HG03354 (cell line): ENCODE results near the gene CNOT11.
A peak's percentile ranks its signal among the peaks of the same experiment; 100 is the strongest.
"Not testable (repeated sequence)": the region's sequence is repeated elsewhere in the genome, so short reads cannot be mapped to it uniquely, and the experiment has no call there.

Experiments used
- ATAC-seq: cut with Tn5 transposase; IDR thresholded peaks from one replicate; pipeline ENCODE4 v1.9.1; 2021; ENCODE audit warnings: mild to moderate bottlenecking; ENCODE audit not compliant: unreplicated experiment, poor library complexity, severe bottlenecking

CNOT11 gene

DNA sequence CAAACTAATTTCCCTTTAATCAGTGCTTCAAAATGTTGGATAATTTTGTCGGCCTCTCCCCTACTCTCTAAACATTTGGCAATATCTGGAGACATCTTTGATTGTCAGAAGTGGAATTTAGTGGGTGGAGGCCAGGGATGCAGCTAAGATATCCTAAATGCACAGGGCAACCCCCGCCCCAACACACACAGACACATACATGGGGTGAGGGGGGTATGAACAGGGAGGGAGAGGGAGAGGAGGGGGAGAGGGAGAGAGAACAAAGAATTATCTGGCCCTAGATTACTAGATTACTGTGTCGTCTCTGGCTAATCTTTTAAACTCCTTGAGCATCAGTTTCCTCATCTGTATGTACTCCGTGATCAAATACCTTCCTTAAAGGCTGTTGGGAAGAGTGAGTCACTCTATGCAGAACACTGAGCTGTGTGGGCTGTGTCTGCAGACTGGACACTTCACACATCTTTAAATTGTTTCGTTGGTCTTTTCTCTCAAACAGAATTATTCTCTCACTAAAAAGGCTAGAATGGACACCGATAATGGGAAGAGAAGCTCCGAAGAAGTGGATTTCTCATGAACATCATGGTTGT lies 52.9 kb downstream of the CNOT11 start:
- no peak for ATAC-seq

DNA sequence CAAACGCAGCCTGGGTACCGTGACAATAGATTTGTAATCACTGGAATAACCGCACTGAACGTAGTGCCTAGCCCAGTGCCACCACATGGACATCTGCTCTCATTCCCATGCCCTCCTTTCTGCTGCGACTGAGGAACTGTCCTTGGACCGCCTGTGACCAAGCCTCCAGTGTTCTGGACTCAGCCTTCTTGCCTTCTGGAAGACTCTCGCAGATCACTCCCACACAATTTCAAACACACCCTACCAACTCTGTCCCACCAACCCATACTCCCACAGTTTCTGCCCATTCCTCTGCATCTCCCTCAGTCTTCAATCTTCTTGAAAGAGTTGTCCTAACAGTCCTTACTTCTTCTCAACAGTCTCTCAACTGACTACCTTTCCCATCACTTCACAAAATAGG lies 53.7 kb downstream of the CNOT11 start:
- peak; percentile 1 for ATAC-seq

DNA sequence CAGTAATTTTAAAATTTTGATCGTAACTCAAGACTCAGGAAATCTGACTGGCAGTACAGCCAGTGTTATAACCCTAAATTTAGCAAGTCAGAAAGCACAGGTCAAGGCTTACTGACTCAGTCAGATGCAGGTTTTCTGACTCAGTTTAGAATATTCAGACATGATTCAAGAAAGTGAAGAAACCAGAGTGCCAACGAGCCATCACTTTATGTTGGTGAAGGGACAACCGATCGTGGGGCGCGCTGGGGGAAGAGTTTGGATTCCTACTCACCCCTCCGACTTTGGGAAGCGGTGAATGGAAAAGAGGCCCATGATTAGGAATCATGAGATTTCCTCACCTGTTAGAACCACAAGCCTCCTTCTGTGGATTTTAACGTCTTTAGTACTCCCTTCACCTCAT lies 54.8 kb downstream of the CNOT11 start:
- ATAC-seq: no peak

DNA sequence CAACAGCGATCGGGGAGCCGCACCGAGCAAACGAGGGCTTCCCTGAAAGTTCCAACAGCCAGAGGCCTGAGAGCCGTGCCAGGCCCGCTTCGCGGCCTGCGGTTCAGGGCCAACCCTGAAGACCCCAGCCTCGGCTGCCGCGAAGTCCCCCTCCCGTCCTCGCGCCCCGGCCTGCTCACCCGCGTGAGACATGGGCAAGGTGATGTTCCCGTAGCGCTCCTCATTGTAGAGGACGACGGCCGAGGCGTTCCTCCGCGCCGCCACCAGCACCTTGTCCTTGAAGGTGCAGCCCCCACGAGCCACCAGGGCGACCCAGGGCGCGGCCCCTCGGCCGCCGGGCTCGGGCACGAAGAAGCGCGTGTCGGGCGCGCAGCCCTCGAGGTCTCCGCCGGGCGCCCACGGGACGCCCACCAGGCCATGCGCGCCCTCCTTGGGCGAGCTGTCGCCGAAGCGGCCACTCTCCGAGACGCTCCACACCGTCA lies 55.3 kb downstream of the CNOT11 start:
- ATAC-seq: peak; percentile 33

DNA sequence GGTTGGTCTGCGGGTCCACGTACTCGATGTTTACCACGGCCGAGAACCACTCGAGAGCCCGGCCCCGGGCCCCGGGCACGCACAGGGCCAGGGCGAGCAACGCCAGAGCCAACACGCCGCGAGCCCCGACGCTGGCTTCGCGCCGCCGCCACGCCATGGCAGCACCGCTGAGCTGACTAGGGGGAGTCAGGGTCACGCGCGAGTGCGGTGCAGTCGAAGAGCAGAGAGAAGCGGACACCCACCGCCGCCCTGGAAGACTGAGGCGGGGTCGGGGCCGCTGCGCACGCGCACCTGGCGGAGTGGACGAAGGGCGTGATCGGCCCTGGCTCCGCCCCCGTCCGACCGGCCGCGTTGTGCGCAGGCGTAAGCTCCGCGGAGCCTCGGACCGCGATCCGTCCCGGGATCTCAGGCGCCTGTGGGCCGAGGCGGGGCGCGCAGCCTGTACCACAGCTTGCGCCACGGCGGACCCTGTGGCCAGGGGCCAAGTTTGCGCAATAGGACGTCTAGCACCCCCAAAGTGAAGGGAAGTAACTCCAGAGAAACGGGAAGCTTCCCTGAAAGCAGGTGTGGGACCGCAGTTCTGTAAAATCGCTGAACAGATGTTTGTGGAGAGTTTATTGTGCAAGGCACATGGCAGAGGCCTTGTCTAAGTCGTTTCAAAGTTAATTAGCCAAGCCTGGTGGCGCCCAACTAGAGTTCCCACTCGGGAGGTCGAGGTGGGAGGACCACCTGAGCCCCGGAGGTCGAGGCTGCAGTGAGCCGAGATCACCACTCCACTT lies 55.9 kb downstream of the CNOT11 start, which contains the start of gene RNF149:
RNF149 (minus strand) TSS at position 270 of the 779 bp plus-strand sequence; CDS start at position 157, 113 bp downstream.
- ATAC-seq: peak; percentile 65

DNA sequence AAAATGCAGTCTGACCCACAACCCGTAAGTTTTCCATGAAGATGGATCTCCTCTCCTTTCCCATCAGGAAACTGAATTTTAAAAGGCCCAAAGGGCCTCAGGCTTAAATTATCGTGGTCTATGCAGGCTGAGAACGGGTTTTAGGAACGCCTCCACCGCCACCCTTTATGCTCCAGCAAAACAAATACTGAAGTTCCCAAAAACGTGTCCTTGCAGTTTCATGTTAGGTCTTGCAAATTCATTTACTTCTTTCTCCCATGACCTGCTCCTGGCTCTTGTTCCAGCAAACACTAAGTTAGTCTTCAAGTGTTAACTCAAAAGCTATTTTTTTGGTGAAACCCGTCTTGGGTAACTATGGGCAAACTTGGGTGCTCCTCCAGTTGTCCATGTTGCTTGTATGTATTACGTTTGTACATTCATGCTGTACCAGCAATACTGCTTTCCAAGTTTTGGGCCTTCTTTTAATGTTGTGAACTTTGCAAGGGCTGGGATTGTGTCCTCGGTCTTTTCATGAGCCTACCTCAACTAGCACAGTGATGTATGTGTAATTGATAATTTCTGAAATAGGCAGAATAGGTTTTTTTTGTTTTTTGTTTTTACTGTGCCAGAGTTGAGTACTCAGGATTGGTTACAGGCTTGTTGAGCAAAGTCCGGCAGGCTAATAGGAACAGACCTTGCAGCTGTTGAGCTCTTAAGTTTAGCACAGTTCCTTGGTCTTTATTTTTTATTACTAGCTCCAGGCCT lies 57.6 kb downstream of the CNOT11 start:
- ATAC-seq: no peak

DNA sequence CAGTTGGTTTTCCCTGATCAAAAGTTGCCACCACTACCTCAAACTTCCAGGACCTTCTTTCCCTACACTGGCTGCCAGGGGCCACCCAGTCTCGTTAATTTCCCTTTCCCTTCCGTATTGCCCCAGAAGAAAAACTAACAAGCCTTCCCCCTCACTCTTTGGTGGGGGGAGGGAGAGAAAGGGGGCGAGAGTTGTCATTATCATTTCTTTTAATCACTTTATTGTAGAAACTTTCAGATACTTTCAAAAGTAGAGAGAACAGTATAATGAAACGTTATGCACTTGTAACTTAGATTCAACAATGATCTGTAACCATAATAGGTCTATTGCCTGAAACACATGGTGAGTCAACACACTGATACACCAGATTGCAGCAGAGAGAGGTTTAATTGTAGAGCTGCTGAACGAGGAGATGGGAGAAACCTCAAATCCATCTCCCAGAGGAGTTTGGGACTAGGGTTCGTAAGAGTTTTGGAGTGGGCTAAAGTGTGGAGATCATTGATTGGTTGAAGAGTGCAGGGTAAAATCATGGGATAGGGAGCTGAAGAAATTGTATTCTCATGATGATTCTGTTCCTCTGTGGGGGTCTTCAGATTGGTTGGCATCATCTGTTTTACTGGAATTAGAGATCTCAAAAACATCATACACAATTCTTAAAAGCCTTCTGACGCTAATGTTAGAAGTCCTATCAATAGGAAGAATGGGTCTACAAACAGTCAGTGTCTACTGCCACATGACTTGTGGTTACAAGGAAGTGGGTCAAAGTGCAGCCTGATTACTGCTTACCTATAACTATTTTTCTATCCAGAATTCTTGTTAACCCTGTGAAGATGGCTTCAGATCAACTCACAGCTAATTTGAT lies 58.4 kb downstream of the CNOT11 start:
- ATAC-seq: no peak

DNA sequence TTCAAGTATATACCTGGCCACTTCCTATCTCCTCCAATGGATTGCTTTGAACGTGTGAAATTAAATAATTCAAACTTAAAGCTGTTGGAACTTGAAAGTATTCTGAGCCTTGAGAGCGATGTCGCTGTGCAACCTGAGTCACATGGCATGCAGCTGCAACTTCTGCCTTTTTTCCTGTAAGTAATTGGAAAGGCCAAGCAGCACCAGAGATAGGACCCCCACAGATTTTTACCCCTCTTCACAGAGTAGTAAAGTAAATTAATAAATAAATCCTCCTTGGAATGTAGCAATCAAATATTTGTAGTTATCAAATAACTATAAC lies 59.0 kb downstream of the CNOT11 start:
- no peak for ATAC-seq

DNA sequence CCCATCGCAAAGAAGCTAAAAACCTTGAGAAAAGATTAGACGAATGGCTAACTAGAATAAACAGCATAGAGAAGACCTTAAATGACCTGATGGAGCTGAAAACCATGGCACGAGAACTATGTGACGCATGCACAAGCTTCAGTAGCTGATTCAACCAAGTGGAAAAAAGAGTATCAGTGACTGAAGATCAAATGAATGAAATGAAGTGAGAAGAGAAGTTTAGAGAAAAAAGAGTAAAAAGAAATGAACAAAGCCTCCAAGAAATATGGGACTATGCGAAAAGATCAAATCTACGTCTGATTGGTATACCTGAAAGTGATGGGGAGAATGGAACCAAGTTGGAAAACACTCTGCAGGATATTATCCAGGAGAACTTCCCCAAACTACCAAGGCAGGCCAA lies 63.9 kb downstream of the CNOT11 start:
- ATAC-seq: not testable (repeated sequence)
